GM12878 (cell line): ENCODE data around the gene B4GALT5. TPM values are rescaled to one million over a fixed set of nuclear protein-coding genes. Genes with fewer than 3 reads are reported as not detected.

Experiments
- ATAC-seq: fragments of 200-7000 bp; cut with Tn5 transposase; 3 replicates; pipeline ENCODE4 v1.9.1; 2020; ENCODE audit warnings: mild to moderate bottlenecking, moderate library complexity
- BruUV-seq: library from RNA; stranded (reverse); fragments of 400-500 nt; replicated peaks from 2 replicates; lab custom pipeline; 2021; lab: Mats Ljungman, UMichigan
- CTCF ChIA-PET: fragments of 300-600 bp; sonication (Branson Sonifier 250); formaldehyde crosslinking; extraction: SDS; loops from one replicate; lab custom pipeline; 2021; ENCODE audit warnings: inconsistent platforms; lab: Yijun Ruan, JAX
- POLR2A ChIA-PET: fragments of 350-600 bp; formaldehyde crosslinking; extraction: SDS; loops from one replicate; lab custom pipeline; 2021; ENCODE audit warnings: inconsistent platforms; lab: Charles Lee
- RAD21 ChIA-PET: fragments of 300-600 bp; sonication (Branson Sonifier 250); formaldehyde crosslinking; loops from one replicate; lab custom pipeline; 2023; ENCODE audit warnings: antibody characterized with exemption; ENCODE audit not compliant: unreplicated experiment; lab: Charles Lee
- SMC1A ChIA-PET: fragments of 300-600 bp; sonication (Branson Sonifier 250); formaldehyde crosslinking; loops from one replicate; lab custom pipeline; 2023; ENCODE audit not compliant: unreplicated experiment, uncharacterized antibody; lab: Charles Lee
- DNase-seq: peaks from one replicate; pipeline ENCODE4 v3.0.0-alpha.2; 2011; ENCODE audit warnings: low read depth, low spot score
- FAIRE-seq: peaks from 3 replicates; lab custom pipeline; 2011; peaks lifted over from hg19 to GRCh38; lab: Jason Lieb, UNC
- H2AFZ ChIP-seq: 2 replicates; pipeline ENCODE4 v1.6.0; 2011; ENCODE audit warnings: low read depth, low read length, control low read depth; ENCODE audit not compliant: control insufficient read depth
- H3K27ac ChIP-seq: 2 replicates; pipeline ENCODE4 v1.5.1; 2011; ENCODE audit warnings: control low read depth; ENCODE audit not compliant: control insufficient read depth, insufficient read depth
- H3K27me3 ChIP-seq, 2 experiments: replicated peaks in 1 of 2; 2 replicates each; pipeline versions ENCODE4 v1.6.0 to v1.6.1; 2011; ENCODE audit warnings: low read length in 1 of 2; ENCODE audit not compliant: control insufficient read depth in 2 of 2, insufficient read depth in 2 of 2
- H3K36me3 ChIP-seq, 2 experiments: 2 replicates each; pipeline ENCODE4 v1.5.1; 2011; ENCODE audit warnings: low read length in 1 of 2; ENCODE audit not compliant: control insufficient read depth in 2 of 2, insufficient read depth in 2 of 2
- H3K4me1 ChIP-seq: 2 replicates; pipeline ENCODE4 v1.6.1; 2011; ENCODE audit warnings: mild to moderate bottlenecking, low read length, moderate library complexity, mixed read lengths; ENCODE audit not compliant: control insufficient read depth, insufficient read depth
- H3K4me2 ChIP-seq: 2 replicates; pipeline ENCODE4 v1.6.0; 2011; ENCODE audit warnings: control low read depth; ENCODE audit not compliant: control insufficient read depth, insufficient read depth
- H3K4me3 ChIP-seq: fragments of 200-600 bp; sonication (generic); 2 replicates; pipeline ENCODE4 v1.5.1; 2016
- H3K79me2 ChIP-seq: 2 replicates; pipeline ENCODE4 v1.6.0; 2011; ENCODE audit warnings: low read length; ENCODE audit not compliant: control insufficient read depth, insufficient read depth
- H3K9ac ChIP-seq: 2 replicates; pipeline ENCODE4 v1.8.0; 2011; ENCODE audit warnings: low read length, control low read depth, mixed read lengths; ENCODE audit not compliant: control insufficient read depth, insufficient read depth
- H3K9me3 ChIP-seq: replicated peaks from 3 replicates; pipeline ENCODE4 v1.5.1; 2011; ENCODE audit warnings: mild to moderate bottlenecking, low read length; ENCODE audit not compliant: control insufficient read depth, insufficient read depth
- H4K20me1 ChIP-seq: 2 replicates; pipeline ENCODE4 v1.6.0; 2011; ENCODE audit not compliant: control insufficient read depth, insufficient read depth
- CREB1 ChIP-seq: IDR thresholded peaks from 2 replicates; pipeline ENCODE4 v1.6.1; 2012; ENCODE audit warnings: low read depth, mild to moderate bottlenecking, inconsistent platforms
- CREM ChIP-seq: IDR thresholded peaks from 2 replicates; pipeline ENCODE4 v1.6.1; 2014; ENCODE audit warnings: antibody characterized with exemption, low read depth
- HDAC6 ChIP-seq: fragments of 200-600 bp; sonication (generic); IDR thresholded peaks from one replicate; pipeline ENCODE4 v1.8.0; 2017; ENCODE audit warnings: antibody characterized with exemption; ENCODE audit not compliant: unreplicated experiment
- PAX5 ChIP-seq: IDR thresholded peaks from 2 replicates; pipeline ENCODE4 v1.6.1; 2011; ENCODE audit warnings: low read depth, low read length, borderline replicate concordance
- PBX3 ChIP-seq: IDR thresholded peaks from 2 replicates; pipeline ENCODE4 v1.6.1; 2011; ENCODE audit warnings: mild to moderate bottlenecking, low read depth, low read length, moderate library complexity; ENCODE audit not compliant: insufficient replicate concordance
- POLR2AphosphoS2 ChIP-seq: IDR thresholded peaks from 2 replicates; pipeline ENCODE4 v1.6.1; 2011; ENCODE audit warnings: low read depth, mild to moderate bottlenecking, low read length, improper control_type of control experiment, moderate library complexity
- POLR2AphosphoS5 ChIP-seq: IDR thresholded peaks from 2 replicates; pipeline ENCODE4 v1.6.1; 2011; ENCODE audit warnings: mild to moderate bottlenecking, low read length, inconsistent platforms
- RBBP5 ChIP-seq: fragments of 200-600 bp; sonication (generic); conservative IDR thresholded peaks from 2 replicates; pipeline ENCODE4 v1.6.1; 2016
- SP1 ChIP-seq: IDR thresholded peaks from one replicate; pipeline ENCODE4 v1.6.1; 2011; ENCODE audit warnings: low read depth, low read length
- TBL1XR1 ChIP-seq: IDR thresholded peaks from 2 replicates; pipeline ENCODE4 v1.6.1; 2012; ENCODE audit warnings: low read depth, low read length, improper control_type of control experiment
- ZNF274 ChIP-seq: IDR thresholded peaks from one replicate; pipeline ENCODE4 v1.8.0; 2011; ENCODE audit not compliant: insufficient read length, insufficient read depth
- WGBS: methylation state at CpG from one replicate; pipeline ENCODE4 v1.1.6; 2016; ENCODE audit warnings: low lambda C conversion rate; ENCODE audit not compliant: insufficient replicate concordance, insufficient coverage; ENCODE audit errors: missing lambda C conversion rate; 5-methylcytosine and 5-hydroxymethylcytosine counted together
- in situ Hi-C: fragments of 300-500 bp; cut with MboI; formaldehyde crosslinking; loops from 9 replicates; pipeline ENCODE4 v1.14.3; 2018; ENCODE audit warnings: mixed read lengths
- intact Hi-C: fragments of 100-400 bp; cut with micrococcal nuclease; formaldehyde crosslinking; loops from one replicate; pipeline ENCODE4 v1.14.2; 2022; ENCODE audit not compliant: unreplicated experiment
- polyA plus RNA-seq, 11 experiments: library from polyadenylated mRNA; depleted of rRNA in 4 of 11; unstranded in 6 of 11; stranded (reverse) in 5 of 11; fragments of >200 nt; fragmentation: Nextera tagmentation in 4 of 11; fragmentation: Illumina TruSeq in 1 of 11; extraction: Ambion mirVana in 4 of 11; extraction: Trizol in 1 of 11; gene quantifications; 1 replicate in 1 of 11; 2 replicates in 10 of 11; pipeline versions ENCODE4 v1.2.1 to v1.2.3, GENCODE V29; 2011 to 2016; ENCODE audit warnings: inconsistent platforms in 2 of 11, missing spikeins in 2 of 11, low read depth in 1 of 11
- total RNA-seq, 4 experiments: library from RNA; depleted of rRNA in 3 of 4; stranded (reverse); fragments of >200 nt in 3 of 4; fragmentation: Illumina TruSeq in 1 of 4; extraction: Trizol in 1 of 4; gene quantifications; 2 replicates each; pipeline versions ENCODE4 v1.2.1 to v1.2.3, GENCODE V29; 2013 to 2021
- TF ChIP-seq, protein P1 (sequence below): fragments of 450-650 bp; IDR thresholded peaks from 2 replicates; pipeline ENCODE4 v1.6.1; 2017; ENCODE audit warnings: mild to moderate bottlenecking
- TF ChIP-seq, protein P2 (sequence below): IDR thresholded peaks from 2 replicates; pipeline ENCODE4 v1.6.1; 2011; ENCODE audit warnings: low read depth, low read length, improper control_type of control experiment, borderline replicate concordance
- TF ChIP-seq, protein P3 (sequence below): fragments of 450-650 bp; IDR thresholded peaks from 2 replicates; pipeline ENCODE4 v1.6.1; 2017; ENCODE audit warnings: antibody characterized with exemption, mild to moderate bottlenecking, moderate library complexity
- TF ChIP-seq, protein P4 (sequence below): fragments of 450-650 bp; conservative IDR thresholded peaks from 2 replicates; pipeline ENCODE4 v1.6.1; 2017; ENCODE audit warnings: mild to moderate bottlenecking, moderate library complexity

B4GALT5 gene
- total and polyA plus RNA-seq, 10 of the 15 experiments (the other 5 are each of a cell fraction or from before 2014, with no cell fraction given) = 2.0 to 55.5 (median 20.2) TPM

GRCh38 chr20:49695830-49696229 is 17.8 kb downstream of the B4GALT5 start:
- SMC1A ChIA-PET = interaction anchor here (0.7 to 7.3 kb wide), 10 partner anchors 10 to 69 kb away, joined by 3 to 40 read pairs (median 4); no protein-coding TSS in a partner anchor
- no peaks in the 10 kb centered on the region for H3K27me3 ChIP-seq
- peaks cover 0 to 7% of the 10 kb centered on the region in 2 experiments; a peak in 2 of 4 replicates for H3K36me3 ChIP-seq
- H3K9ac ChIP-seq = no peak overlapping the region
- H3K4me1 ChIP-seq = peaks cover 59% of the 10 kb centered on the region
- no peaks in the 10 kb centered on the region; the same call in 2 of the 3 replicates for H3K9me3 ChIP-seq
- POLR2A ChIA-PET = interaction anchor here (0.5 to 5.6 kb wide), 8 partner anchors 8 to 106 kb away, joined by 3 to 34 read pairs (median 4); partner anchors contain the start of gene B4GALT5
- 96% methylated on average over 3 of the region's 3 CpGs for WGBS
- FAIRE-seq = no peak
- BruUV-seq = no TSS peak
- H3K4me2 ChIP-seq = no peak overlapping the region; the same call in 1 of the 2 replicates
- CTCF ChIA-PET = interaction anchor here (2.3 to 3.6 kb wide), 2 partner anchors 15 to 16 kb away, joined by 7 to 16 read pairs; no protein-coding TSS in a partner anchor
- peaks cover 97% of the 10 kb centered on the region for H3K79me2 ChIP-seq
- RAD21 ChIA-PET = interaction anchor here (0.7 to 6.9 kb wide), 6 partner anchors 10 to 75 kb away, joined by 3 to 49 read pairs (median 6); no protein-coding TSS in a partner anchor
- no peak for DNase-seq
- ATAC-seq = no peak
- H3K27ac ChIP-seq = no peak overlapping the region
- no peak overlapping the region for H3K4me3 ChIP-seq
- in situ Hi-C loops = loop anchor here (25.0 kb wide), 1 partner anchor 816 kb away; the partner anchor contains the start of gene PTPN1
- intact Hi-C loops = no loop called here
- no peak overlapping the region for H2AFZ ChIP-seq
- H4K20me1 ChIP-seq = peaks cover 3% of the 10 kb centered on the region; the same call in 1 of the 2 replicates
- TF ChIP-seq, protein P1, sequence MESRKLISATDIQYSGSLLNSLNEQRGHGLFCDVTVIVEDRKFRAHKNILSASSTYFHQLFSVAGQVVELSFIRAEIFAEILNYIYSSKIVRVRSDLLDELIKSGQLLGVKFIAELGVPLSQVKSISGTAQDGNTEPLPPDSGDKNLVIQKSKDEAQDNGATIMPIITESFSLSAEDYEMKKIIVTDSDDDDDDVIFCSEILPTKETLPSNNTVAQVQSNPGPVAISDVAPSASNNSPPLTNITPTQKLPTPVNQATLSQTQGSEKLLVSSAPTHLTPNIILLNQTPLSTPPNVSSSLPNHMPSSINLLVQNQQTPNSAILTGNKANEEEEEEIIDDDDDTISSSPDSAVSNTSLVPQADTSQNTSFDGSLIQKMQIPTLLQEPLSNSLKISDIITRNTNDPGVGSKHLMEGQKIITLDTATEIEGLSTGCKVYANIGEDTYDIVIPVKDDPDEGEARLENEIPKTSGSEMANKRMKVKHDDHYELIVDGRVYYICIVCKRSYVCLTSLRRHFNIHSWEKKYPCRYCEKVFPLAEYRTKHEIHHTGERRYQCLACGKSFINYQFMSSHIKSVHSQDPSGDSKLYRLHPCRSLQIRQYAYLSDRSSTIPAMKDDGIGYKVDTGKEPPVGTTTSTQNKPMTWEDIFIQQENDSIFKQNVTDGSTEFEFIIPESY = no peak
- TF ChIP-seq CREB1 (no peak), SP1 (no peak), ZNF274 (no peak), TBL1XR1 (no peak), PBX3 (no peak), CREM (no peak), POLR2AphosphoS2 (no peak), POLR2AphosphoS5 (no peak), PAX5 (no peak), HDAC6 (no peak), RBBP5 (no peak)
- TF ChIP-seq, protein P2, sequence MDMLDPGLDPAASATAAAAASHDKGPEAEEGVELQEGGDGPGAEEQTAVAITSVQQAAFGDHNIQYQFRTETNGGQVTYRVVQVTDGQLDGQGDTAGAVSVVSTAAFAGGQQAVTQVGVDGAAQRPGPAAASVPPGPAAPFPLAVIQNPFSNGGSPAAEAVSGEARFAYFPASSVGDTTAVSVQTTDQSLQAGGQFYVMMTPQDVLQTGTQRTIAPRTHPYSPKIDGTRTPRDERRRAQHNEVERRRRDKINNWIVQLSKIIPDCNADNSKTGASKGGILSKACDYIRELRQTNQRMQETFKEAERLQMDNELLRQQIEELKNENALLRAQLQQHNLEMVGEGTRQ = no peak
- TF ChIP-seq, protein P3, sequence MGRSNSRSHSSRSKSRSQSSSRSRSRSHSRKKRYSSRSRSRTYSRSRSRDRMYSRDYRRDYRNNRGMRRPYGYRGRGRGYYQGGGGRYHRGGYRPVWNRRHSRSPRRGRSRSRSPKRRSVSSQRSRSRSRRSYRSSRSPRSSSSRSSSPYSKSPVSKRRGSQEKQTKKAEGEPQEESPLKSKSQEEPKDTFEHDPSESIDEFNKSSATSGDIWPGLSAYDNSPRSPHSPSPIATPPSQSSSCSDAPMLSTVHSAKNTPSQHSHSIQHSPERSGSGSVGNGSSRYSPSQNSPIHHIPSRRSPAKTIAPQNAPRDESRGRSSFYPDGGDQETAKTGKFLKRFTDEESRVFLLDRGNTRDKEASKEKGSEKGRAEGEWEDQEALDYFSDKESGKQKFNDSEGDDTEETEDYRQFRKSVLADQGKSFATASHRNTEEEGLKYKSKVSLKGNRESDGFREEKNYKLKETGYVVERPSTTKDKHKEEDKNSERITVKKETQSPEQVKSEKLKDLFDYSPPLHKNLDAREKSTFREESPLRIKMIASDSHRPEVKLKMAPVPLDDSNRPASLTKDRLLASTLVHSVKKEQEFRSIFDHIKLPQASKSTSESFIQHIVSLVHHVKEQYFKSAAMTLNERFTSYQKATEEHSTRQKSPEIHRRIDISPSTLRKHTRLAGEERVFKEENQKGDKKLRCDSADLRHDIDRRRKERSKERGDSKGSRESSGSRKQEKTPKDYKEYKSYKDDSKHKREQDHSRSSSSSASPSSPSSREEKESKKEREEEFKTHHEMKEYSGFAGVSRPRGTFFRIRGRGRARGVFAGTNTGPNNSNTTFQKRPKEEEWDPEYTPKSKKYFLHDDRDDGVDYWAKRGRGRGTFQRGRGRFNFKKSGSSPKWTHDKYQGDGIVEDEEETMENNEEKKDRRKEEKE = no peak
- TF ChIP-seq, protein P4, sequence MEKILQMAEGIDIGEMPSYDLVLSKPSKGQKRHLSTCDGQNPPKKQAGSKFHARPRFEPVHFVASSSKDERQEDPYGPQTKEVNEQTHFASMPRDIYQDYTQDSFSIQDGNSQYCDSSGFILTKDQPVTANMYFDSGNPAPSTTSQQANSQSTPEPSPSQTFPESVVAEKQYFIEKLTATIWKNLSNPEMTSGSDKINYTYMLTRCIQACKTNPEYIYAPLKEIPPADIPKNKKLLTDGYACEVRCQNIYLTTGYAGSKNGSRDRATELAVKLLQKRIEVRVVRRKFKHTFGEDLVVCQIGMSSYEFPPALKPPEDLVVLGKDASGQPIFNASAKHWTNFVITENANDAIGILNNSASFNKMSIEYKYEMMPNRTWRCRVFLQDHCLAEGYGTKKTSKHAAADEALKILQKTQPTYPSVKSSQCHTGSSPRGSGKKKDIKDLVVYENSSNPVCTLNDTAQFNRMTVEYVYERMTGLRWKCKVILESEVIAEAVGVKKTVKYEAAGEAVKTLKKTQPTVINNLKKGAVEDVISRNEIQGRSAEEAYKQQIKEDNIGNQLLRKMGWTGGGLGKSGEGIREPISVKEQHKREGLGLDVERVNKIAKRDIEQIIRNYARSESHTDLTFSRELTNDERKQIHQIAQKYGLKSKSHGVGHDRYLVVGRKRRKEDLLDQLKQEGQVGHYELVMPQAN = no peak
